A673 (cell line): ENCODE results near the gene SESN2.

Source experiments
- EZH2 ChIP-seq: fragments of 200-600 bp; sonication (generic); IDR thresholded peaks from 2 replicates; pipeline ENCODE4 v1.6.1; 2017; ENCODE audit warnings: borderline replicate concordance, low read depth, mild to moderate bottlenecking, mixed read lengths, antibody characterized with exemption, low read length; ENCODE audit not compliant: poor library complexity, severe bottlenecking
- TF ChIP-seq, protein P1 (sequence below): fragments of 300-800, 200-600 bp; sonication (generic); conservative IDR thresholded peaks from 2 replicates; pipeline ENCODE4 v1.5.1; 2017; ENCODE audit warnings: low read depth, mild to moderate bottlenecking, antibody characterized with exemption, low read length, moderate library complexity, mixed read lengths

DNA sequence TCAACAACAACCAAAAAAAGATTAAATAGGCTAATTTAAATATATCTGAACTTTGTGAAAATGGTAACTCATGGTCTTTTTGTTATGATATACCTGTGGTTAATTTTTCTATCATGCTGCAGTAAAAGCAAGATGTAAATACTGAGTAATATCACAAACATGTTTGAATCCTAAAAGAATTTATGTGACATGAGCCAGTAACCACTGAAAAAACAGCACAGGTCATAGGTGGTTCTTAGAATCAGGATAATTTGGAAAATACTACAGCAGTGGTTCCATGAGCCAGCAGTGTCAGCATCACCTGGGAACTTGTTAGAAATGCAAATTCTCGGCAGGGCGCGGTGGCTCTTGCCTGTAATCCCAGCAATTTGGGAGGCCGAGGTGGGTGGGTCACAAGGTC is 19.3 kb upstream of the SESN2 start:
- TF ChIP-seq, protein P1, sequence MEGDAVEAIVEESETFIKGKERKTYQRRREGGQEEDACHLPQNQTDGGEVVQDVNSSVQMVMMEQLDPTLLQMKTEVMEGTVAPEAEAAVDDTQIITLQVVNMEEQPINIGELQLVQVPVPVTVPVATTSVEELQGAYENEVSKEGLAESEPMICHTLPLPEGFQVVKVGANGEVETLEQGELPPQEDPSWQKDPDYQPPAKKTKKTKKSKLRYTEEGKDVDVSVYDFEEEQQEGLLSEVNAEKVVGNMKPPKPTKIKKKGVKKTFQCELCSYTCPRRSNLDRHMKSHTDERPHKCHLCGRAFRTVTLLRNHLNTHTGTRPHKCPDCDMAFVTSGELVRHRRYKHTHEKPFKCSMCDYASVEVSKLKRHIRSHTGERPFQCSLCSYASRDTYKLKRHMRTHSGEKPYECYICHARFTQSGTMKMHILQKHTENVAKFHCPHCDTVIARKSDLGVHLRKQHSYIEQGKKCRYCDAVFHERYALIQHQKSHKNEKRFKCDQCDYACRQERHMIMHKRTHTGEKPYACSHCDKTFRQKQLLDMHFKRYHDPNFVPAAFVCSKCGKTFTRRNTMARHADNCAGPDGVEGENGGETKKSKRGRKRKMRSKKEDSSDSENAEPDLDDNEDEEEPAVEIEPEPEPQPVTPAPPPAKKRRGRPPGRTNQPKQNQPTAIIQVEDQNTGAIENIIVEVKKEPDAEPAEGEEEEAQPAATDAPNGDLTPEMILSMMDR = no peak
- TF ChIP-seq EZH2 = no peak
